GM13976 (cell line): ENCODE measurements around the gene TRMT2A.

Experiments used
- DNase-seq: peaks from one replicate; pipeline ENCODE4 v3.0.0; 2012; ENCODE audit warnings: low spot score
- in situ Hi-C: fragments of 300-500 bp; cut with MboI; formaldehyde crosslinking; loops from one replicate; pipeline ENCODE4 v1.12.0; 2022; ENCODE audit warnings: low sequenced_read_pairs, mixed read lengths, inconsistent platforms; ENCODE audit not compliant: unreplicated experiment
- TF ChIP-seq, protein P1 (sequence below): IDR thresholded peaks from 2 replicates; pipeline ENCODE4 v1.5.1; 2012; ENCODE audit warnings: borderline replicate concordance, mild to moderate bottlenecking; ENCODE audit not compliant: insufficient read depth; ENCODE audit errors: extremely low read depth, missing control alignments, control extremely low read depth

TRMT2A gene

DNA sequence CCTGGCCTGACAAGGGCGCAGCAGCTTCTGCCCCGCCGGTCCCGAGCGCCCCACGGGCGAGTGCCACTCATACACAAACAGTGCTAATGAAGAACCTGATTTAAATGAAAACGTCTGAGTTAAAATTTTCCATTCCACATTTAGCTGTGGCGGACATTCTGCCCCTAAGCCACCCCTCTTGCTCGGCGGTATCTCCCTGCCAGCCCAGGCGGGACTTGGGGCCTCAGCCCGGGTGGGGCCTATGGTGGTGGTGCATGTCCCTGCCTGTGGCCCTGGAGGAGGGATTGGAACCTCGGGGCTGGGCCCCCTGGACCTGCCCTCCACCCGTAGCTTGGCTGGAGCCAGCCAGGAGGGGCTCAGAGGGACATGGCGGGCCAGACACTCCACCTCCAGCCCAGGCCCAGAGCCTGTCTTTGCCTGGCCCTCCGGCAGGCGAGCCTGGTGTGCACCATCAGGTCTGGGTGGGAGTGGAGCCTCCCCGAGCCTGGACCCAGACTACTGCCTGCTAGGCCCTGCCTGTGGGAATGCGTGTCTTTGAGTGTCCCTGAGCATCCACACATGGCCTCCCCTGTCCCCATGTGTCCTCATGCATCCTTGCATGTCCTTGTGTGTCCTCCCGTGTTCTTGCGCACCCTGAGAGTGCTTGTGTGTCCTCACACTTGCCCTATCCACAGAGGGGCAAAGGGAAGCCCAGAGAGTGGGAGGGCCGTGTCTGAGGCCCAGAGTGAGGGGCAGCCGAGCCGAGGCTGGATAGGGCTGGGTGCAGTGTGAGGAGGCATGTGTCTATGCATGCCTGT is 19.0 kb upstream of the TRMT2A start:
- in situ Hi-C loops = no loop called here
- TF ChIP-seq, protein P1, sequence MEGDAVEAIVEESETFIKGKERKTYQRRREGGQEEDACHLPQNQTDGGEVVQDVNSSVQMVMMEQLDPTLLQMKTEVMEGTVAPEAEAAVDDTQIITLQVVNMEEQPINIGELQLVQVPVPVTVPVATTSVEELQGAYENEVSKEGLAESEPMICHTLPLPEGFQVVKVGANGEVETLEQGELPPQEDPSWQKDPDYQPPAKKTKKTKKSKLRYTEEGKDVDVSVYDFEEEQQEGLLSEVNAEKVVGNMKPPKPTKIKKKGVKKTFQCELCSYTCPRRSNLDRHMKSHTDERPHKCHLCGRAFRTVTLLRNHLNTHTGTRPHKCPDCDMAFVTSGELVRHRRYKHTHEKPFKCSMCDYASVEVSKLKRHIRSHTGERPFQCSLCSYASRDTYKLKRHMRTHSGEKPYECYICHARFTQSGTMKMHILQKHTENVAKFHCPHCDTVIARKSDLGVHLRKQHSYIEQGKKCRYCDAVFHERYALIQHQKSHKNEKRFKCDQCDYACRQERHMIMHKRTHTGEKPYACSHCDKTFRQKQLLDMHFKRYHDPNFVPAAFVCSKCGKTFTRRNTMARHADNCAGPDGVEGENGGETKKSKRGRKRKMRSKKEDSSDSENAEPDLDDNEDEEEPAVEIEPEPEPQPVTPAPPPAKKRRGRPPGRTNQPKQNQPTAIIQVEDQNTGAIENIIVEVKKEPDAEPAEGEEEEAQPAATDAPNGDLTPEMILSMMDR = no peak

DNA sequence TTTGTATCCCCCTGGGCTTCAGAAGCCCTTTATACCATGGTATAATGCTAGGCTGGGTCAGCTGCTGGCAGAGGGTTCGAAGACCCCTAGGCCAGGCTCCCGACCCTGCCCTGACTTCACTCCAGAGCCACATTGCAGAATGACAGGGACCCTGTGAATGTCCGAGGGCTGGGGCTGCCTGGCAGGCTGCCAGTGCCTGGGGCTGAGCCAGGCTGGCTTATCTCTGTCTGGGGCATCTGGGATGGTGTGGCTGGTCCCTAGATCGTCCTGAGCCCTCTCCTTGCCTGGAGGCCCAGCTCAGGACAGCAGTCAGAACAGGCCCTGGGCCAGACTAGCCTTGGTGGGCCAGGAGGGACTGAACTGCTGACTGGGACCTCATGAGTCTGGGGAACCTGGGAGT is 18.2 kb upstream of the TRMT2A start:
- DNase-seq = no peak
- TF ChIP-seq, protein P1 = no peak
- in situ Hi-C loops = no loop called here

More for the DNA sequence above, 19.0 kb upstream of the TRMT2A start:
- no peak for DNase-seq

DNA sequence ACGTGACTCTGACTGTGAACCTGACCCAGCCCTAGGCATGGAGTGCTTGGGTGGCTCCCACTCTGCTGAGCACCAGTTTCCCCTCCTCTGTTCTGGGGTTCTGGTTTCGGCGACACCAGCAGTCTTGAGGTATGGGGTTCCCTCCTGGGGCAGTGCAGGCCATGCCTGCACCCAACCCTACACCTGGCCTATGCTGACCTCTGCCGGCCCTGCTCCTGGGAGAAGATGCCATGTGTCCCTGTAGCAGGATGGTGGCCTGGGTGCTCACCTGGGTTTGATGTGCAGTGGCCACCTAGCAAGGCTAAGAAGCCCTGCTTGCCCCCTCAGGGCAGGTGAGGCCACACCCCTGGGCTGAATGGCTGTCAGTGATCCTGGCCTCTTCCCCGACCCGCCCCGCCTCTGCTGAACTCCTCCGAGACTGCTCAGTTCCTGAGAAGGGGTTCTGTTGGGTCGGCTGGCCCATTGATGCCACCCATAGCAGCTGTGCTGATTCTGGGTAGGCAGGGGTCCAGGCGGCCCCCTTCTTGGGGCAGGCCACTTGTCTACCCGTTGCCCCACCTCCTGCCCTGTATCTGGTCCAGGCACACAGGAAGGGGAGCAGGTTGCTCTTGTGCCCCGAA is 17.0 kb upstream of the TRMT2A start:
- DNase-seq = no peak
- TF ChIP-seq, protein P1 = no peak
- in situ Hi-C loops = no loop called here

DNA sequence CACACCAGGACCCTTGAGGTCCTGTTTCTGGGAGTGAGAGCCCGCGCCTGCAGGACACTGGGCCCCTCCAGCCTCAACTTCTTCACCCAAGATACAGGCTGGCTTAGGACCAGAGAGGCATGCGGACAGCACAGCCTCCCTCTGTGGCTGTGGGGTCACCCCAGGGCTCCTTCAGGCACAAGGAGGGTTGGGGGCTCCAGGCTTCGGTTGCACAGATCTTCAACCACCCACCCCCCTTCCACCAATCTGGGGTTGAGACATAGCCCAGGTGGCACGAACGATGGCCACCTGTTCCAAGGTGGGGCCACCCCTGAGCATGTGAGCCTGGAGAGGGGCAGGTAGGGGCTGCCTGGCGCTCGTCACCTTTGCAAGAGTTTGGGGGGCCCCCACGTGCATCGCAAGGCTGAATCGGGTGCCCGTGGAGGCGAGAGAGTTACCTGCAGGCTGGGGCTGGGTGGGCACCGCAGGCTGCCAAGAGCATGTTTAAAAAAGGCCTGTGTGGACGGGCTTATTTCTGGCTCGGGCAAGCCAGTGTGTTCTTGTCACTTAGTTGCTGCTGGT is 15.7 kb upstream of the TRMT2A start:
- TF ChIP-seq, protein P1 = no peak
- in situ Hi-C loops = no loop called here
- no peak for DNase-seq

DNA sequence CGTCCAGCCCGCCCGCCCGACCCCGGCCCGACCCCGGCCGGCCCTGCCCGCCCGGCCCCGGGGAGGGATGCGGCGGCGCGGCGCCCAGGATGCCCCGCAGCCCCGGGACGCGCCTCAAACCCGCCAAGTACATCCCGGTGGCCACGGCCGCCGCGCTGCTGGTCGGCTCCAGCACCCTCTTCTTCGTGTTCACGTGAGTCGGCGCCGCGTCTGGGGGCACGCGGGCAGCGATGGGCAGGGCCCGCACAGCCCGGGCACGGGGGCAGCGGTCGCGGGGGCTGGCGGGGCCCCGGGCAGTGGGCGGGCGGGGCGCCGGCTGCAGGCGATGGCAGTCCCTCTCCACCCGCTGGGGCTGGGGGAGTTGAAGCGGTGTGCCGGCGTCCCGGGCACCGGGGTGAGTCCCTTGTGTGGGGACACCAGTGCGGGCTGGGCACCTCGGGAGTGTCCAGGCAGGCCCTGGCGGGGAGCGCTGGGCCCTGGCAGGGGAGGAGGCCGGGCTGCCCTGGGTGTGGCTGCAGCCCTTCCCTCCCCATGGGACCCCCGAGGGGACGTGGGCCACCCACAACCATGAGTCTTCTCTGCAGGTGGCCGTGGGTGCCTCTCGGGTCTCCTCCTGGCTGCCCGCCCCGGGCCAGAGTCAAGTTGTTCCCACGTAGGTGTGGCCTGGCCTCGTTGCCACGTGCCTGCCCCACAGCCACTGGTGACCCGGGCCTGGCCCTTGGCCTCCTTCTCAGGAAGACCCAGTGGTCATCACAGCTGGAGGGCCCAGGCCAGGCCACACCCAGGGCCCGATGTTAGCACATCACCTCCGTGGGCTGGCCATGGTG is 15.0 kb upstream of the TRMT2A start:
- in situ Hi-C loops = no loop called here
- TF ChIP-seq, protein P1 = no peak
- no peak for DNase-seq

DNA sequence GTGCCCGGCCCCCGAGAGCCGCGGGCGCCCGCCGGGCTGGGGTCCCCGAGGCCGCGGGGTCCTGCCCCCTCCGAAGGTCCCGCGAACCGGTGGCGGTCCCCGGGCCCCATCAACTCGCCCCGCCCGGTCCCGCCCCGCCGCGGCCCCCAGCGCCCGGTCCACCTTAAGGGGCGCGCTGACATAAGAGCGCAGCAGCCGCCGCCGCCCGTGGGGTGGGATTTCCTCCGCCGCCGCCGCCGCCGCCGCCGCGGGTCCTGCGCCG is 14.5 kb upstream of the TRMT2A start, which contains the start of gene ZDHHC8:
TSS of gene ZDHHC8 (plus strand) at position 208 of the 262 bp plus-strand sequence. CDS start 144 bp downstream, outside the sequence.
- TF ChIP-seq, protein P1 = no peak
- peak; percentile 81 for DNase-seq
- in situ Hi-C loops = no loop called here
